IMR-90 (cell line): ENCODE data around the gene ABCC9. TPM values are rescaled to one million over a fixed set of nuclear protein-coding genes. Genes with fewer than 3 reads are reported as not detected.

Experiments
- ATAC-seq: fragments of 200-7000 bp; cut with Tn5 transposase; 2 replicates; pipeline ENCODE4 v1.9.1; 2020; ENCODE audit warnings: low read depth, mild to moderate bottlenecking, moderate library complexity
- BruUV-seq: library from RNA; stranded (reverse); fragments of 400-500 nt; replicated peaks from 2 replicates; lab custom pipeline; 2021; lab: Mats Ljungman, UMichigan
- CTCF ChIA-PET: fragments of 300-600 bp; formaldehyde crosslinking; extraction: SDS; loops from one replicate; lab custom pipeline; 2021; ENCODE audit warnings: antibody characterized with exemption; lab: Yijun Ruan, JAX
- POLR2A ChIA-PET: fragments of 300-600 bp; sonication (Branson Sonifier 250); formaldehyde crosslinking; loops from one replicate; lab custom pipeline; 2022; ENCODE audit warnings: antibody characterized with exemption; ENCODE audit not compliant: unreplicated experiment; lab: Charles Lee
- DNase-seq: peaks from one replicate; pipeline ENCODE4 v3.0.0; 2013
- H2AFZ ChIP-seq: replicated peaks from 2 replicates; pipeline ENCODE3; 2013; ENCODE audit warnings: low read length, mild to moderate bottlenecking; ENCODE audit not compliant: poor library complexity
- H2AK5ac ChIP-seq: 2 replicates; pipeline ENCODE4 v1.6.1; 2013; ENCODE audit warnings: low read depth, low read length, inconsistent platforms
- H2AK9ac ChIP-seq: replicated peaks from 2 replicates; pipeline ENCODE3; 2013; ENCODE audit warnings: mild to moderate bottlenecking, low read depth, low read length, moderate library complexity; ENCODE audit not compliant: poor library complexity
- H2BK120ac ChIP-seq: 2 replicates; pipeline ENCODE4 v1.6.1; 2013; ENCODE audit warnings: low read depth, low read length, inconsistent platforms
- H2BK15ac ChIP-seq: 3 replicates; pipeline ENCODE4 v1.6.1; 2013; ENCODE audit warnings: low read depth, low read length, inconsistent platforms
- H2BK20ac ChIP-seq: 2 replicates; pipeline ENCODE4 v1.6.1; 2013; ENCODE audit warnings: low read depth, mild to moderate bottlenecking, inconsistent platforms, low read length, moderate library complexity
- H2BK5ac ChIP-seq: 2 replicates; pipeline ENCODE4 v1.6.1; 2013; ENCODE audit warnings: mild to moderate bottlenecking, low read depth, low read length, inconsistent platforms; ENCODE audit not compliant: poor library complexity, severe bottlenecking
- H3K14ac ChIP-seq: replicated peaks from 2 replicates; pipeline ENCODE4 v1.6.1; 2013; ENCODE audit warnings: low read depth, low read length, inconsistent platforms
- H3K18ac ChIP-seq: 2 replicates; pipeline ENCODE4 v1.6.1; 2013; ENCODE audit warnings: low read depth, low read length, control low read depth
- H3K23ac ChIP-seq: 2 replicates; pipeline ENCODE4 v1.6.1; 2013; ENCODE audit warnings: low read depth, low read length, inconsistent platforms
- H3K27ac ChIP-seq: 2 replicates; pipeline ENCODE4 v1.5.1; 2013; ENCODE audit warnings: mild to moderate bottlenecking, control low read depth, low read length; ENCODE audit not compliant: insufficient read depth
- H3K27me3 ChIP-seq: 2 replicates; pipeline ENCODE4 v1.6.1; 2013; ENCODE audit warnings: low read length; ENCODE audit not compliant: control insufficient read depth, insufficient read depth
- H3K36me3 ChIP-seq: 2 replicates; pipeline ENCODE4 v1.6.1; 2013; ENCODE audit warnings: low read length, mixed read lengths; ENCODE audit not compliant: control insufficient read depth, insufficient read depth
- H3K4ac ChIP-seq: 2 replicates; pipeline ENCODE4 v1.6.1; 2013; ENCODE audit warnings: low read depth, low read length, inconsistent platforms
- H3K4me1 ChIP-seq: 2 replicates; pipeline ENCODE4 v1.6.1; 2013; ENCODE audit warnings: low read length, mixed read lengths; ENCODE audit not compliant: control insufficient read depth, insufficient read depth
- H3K4me2 ChIP-seq: 2 replicates; pipeline ENCODE4 v1.6.1; 2013; ENCODE audit warnings: low read depth, mild to moderate bottlenecking, control low read depth, low read length, moderate library complexity
- H3K4me3 ChIP-seq: 2 replicates; pipeline ENCODE4 v1.5.1; 2013; ENCODE audit warnings: low read depth, mild to moderate bottlenecking, control low read depth, low read length, moderate library complexity; ENCODE audit not compliant: insufficient read depth
- H3K56ac ChIP-seq: 2 replicates; pipeline ENCODE4 v1.6.1; 2013; ENCODE audit warnings: low read length, inconsistent platforms; ENCODE audit not compliant: insufficient read depth; ENCODE audit errors: extremely low read depth
- H3K79me1 ChIP-seq, 2 experiments: 2 replicates each; pipeline ENCODE4 v1.6.1; 2013; ENCODE audit warnings: low read length in 2 of 2, inconsistent platforms in 1 of 2, low read depth in 1 of 2
- H3K9ac ChIP-seq: 2 replicates; pipeline ENCODE4 v1.6.1; 2013; ENCODE audit warnings: low read depth, low read length, control low read depth
- H3K9me1 ChIP-seq: 2 replicates; pipeline ENCODE4 v1.6.1; 2013; ENCODE audit warnings: low read length, inconsistent platforms; ENCODE audit not compliant: insufficient read depth
- H3K9me3 ChIP-seq: 2 replicates; pipeline ENCODE4 v1.6.1; 2013; ENCODE audit warnings: low read length; ENCODE audit not compliant: control insufficient read depth, insufficient read depth
- H4K20me1 ChIP-seq: 2 replicates; pipeline ENCODE4 v1.6.1; 2013; ENCODE audit warnings: low read length, inconsistent platforms; ENCODE audit not compliant: insufficient read depth
- H4K5ac ChIP-seq: 2 replicates; pipeline ENCODE4 v1.6.1; 2013; ENCODE audit warnings: mild to moderate bottlenecking, low read depth, low read length, control low read depth
- H4K8ac ChIP-seq, 2 experiments: 2 replicates each; pipeline ENCODE4 v1.6.1; 2013; ENCODE audit warnings: low read depth in 2 of 2, low read length in 2 of 2, control low read depth in 1 of 2, inconsistent platforms in 1 of 2
- H4K91ac ChIP-seq: 2 replicates; pipeline ENCODE4 v1.6.1; 2013; ENCODE audit warnings: low read depth, low read length, inconsistent platforms; ENCODE audit not compliant: insufficient read depth
- BHLHE40 ChIP-seq: fragments of 150-350 bp; IDR thresholded peaks from 2 replicates; pipeline ENCODE4 v1.6.1; 2016; ENCODE audit warnings: mild to moderate bottlenecking, low read depth, low read length
- CEBPB ChIP-seq: IDR thresholded peaks from 2 replicates; pipeline ENCODE4 v1.6.1; 2012; ENCODE audit warnings: low read depth, low read length, improper control_type of control experiment
- CHD1 ChIP-seq: IDR thresholded peaks from 2 replicates; pipeline ENCODE4 v1.6.1; 2012; ENCODE audit warnings: low read depth, low read length, improper control_type of control experiment
- CTCF ChIP-seq: conservative IDR thresholded peaks from 2 replicates; pipeline ENCODE4 v1.5.1; 2012; ENCODE audit warnings: mild to moderate bottlenecking, low read depth, low read length, improper control_type of control experiment
- ELK1 ChIP-seq: fragments of 150-350 bp; IDR thresholded peaks from 2 replicates; pipeline ENCODE4 v1.6.1; 2016; ENCODE audit warnings: low read depth, mild to moderate bottlenecking, low read length, moderate library complexity, borderline replicate concordance
- FOS ChIP-seq: fragments of 150-350 bp; IDR thresholded peaks from 2 replicates; pipeline ENCODE4 v1.6.1; 2016; ENCODE audit warnings: low read depth, low read length
- MAZ ChIP-seq: IDR thresholded peaks from 2 replicates; pipeline ENCODE4 v1.6.1; 2012; ENCODE audit warnings: low read depth, mild to moderate bottlenecking, low read length, improper control_type of control experiment, moderate library complexity, borderline replicate concordance
- MXI1 ChIP-seq: IDR thresholded peaks from 2 replicates; pipeline ENCODE4 v1.6.1; 2012; ENCODE audit warnings: low read depth, mild to moderate bottlenecking, low read length, moderate library complexity, borderline replicate concordance
- NFE2L2 ChIP-seq: fragments of 150-350 bp; IDR thresholded peaks from 2 replicates; pipeline ENCODE4 v1.6.1; 2016; ENCODE audit warnings: low read depth, mild to moderate bottlenecking, low read length
- POLR2A ChIP-seq: IDR thresholded peaks from 2 replicates; pipeline ENCODE4 v1.6.1; 2012; ENCODE audit warnings: mild to moderate bottlenecking, low read depth, low read length
- RAD21 ChIP-seq: IDR thresholded peaks from 2 replicates; pipeline ENCODE4 v1.6.1; 2012; ENCODE audit warnings: low read length, improper control_type of control experiment
- RCOR1 ChIP-seq: IDR thresholded peaks from 2 replicates; pipeline ENCODE4 v1.6.1; 2012; ENCODE audit warnings: mild to moderate bottlenecking, low read length, improper control_type of control experiment; ENCODE audit not compliant: insufficient replicate concordance
- RFX5 ChIP-seq: IDR thresholded peaks from 2 replicates; pipeline ENCODE4 v1.8.0; 2012; ENCODE audit warnings: low read depth, mild to moderate bottlenecking, low read length, moderate library complexity
- SMC3 ChIP-seq: fragments of 150-350 bp; IDR thresholded peaks from 2 replicates; pipeline ENCODE4 v1.6.1; 2016; ENCODE audit warnings: low read depth, mild to moderate bottlenecking, antibody characterized with exemption, low read length, moderate library complexity
- USF2 ChIP-seq: fragments of 150-350 bp; IDR thresholded peaks from 2 replicates; pipeline ENCODE4 v1.6.1; 2017; ENCODE audit warnings: mild to moderate bottlenecking, antibody characterized with exemption, low read length, low read depth
- WGBS, 2 experiments: methylation state at CpG; one replicate each; pipeline versions ENCODE4 v1.1.5 to v1.1.7; 2013; ENCODE audit warnings: missing lambda C conversion rate in 2 of 2; ENCODE audit not compliant: insufficient read length in 1 of 2; ENCODE audit errors: extremely low coverage in 2 of 2; 5-methylcytosine and 5-hydroxymethylcytosine counted together
- dilution Hi-C: fragments of 300-500 bp; cut with HindIII; formaldehyde crosslinking; loops from one replicate; pipeline ENCODE4 v1.14.3; 2018; ENCODE audit warnings: low sequenced_read_pairs; ENCODE audit not compliant: unreplicated experiment
- in situ Hi-C: fragments of 300-500 bp; cut with MboI; formaldehyde crosslinking; loops from 3 replicates; pipeline ENCODE4 v1.14.3; 2019; ENCODE audit warnings: low sequenced_read_pairs, inconsistent platforms, mixed read lengths
- intact Hi-C: fragments of 100-400 bp; cut with micrococcal nuclease; formaldehyde crosslinking; loops from 2 replicates; pipeline ENCODE4 v1.10.0; 2022
- polyA plus RNA-seq, 3 experiments: library from polyadenylated mRNA; depleted of rRNA; stranded (reverse); fragments of >200 nt; gene quantifications; 2 replicates each; pipeline ENCODE4 v1.2.3, GENCODE V29; 2012; ENCODE audit warnings: low replicate concordance in 1 of 3
- total RNA-seq: library from RNA; depleted of rRNA; stranded (reverse); fragments of >200 nt; gene quantifications from 2 replicates; pipeline ENCODE4 v1.2.3, GENCODE V29; 2012

Gene ABCC9
- total and polyA plus RNA-seq, 2 of the 4 experiments (the other 2 are of a cell fraction) = 1.2 to 6.6 TPM

GRCh38 chr12:21907948-21908837, 33.0 kb downstream of the ABCC9 start:
- CTCF ChIA-PET = no interaction called here
- TF ChIP-seq FOS (no peak), BHLHE40 (no peak), NFE2L2 (no peak), POLR2A (no peak), ELK1 (no peak), MXI1 (no peak), CTCF (no peak), RCOR1 (no peak), RFX5 (no peak), SMC3 (no peak), MAZ (no peak), RAD21 (no peak), CHD1 (no peak), CEBPB (no peak), USF2 (no peak)

More at GRCh38 chr12:21907948-21908837, 33.0 kb downstream of the ABCC9 start:
- H4K8ac ChIP-seq = no peak overlapping the region
- no peak overlapping the region for H3K27ac ChIP-seq
- no peaks in the 10 kb centered on the region for H3K36me3 ChIP-seq
- H3K9me1 ChIP-seq = no peaks in the 10 kb centered on the region
- no peak overlapping the region for H3K4ac ChIP-seq
- POLR2A ChIA-PET = no interaction called here
- no peak for ATAC-seq
- H3K27me3 ChIP-seq = no peaks in the 10 kb centered on the region
- H3K14ac ChIP-seq = no peak overlapping the region
- H2BK120ac ChIP-seq = no peak overlapping the region
- H3K23ac ChIP-seq = no peak overlapping the region
- no peak overlapping the region for H3K4me3 ChIP-seq
- no peak overlapping the region for H2BK5ac ChIP-seq
- in situ Hi-C loops = no loop called here
- no peak overlapping the region for H4K91ac ChIP-seq
- no peak overlapping the region for H2AFZ ChIP-seq
- no peak overlapping the region for H3K4me2 ChIP-seq
- intact Hi-C loops = no loop called here
- H3K9me3 ChIP-seq = no peaks in the 10 kb centered on the region
- H2AK9ac ChIP-seq = no peak overlapping the region
- no peak overlapping the region for H3K56ac ChIP-seq
- no peaks in the 10 kb centered on the region for H4K20me1 ChIP-seq
- no peak overlapping the region for H2BK15ac ChIP-seq
- H2BK20ac ChIP-seq = no peak overlapping the region
- H2AK5ac ChIP-seq = no peak overlapping the region
- 82% methylated on average over 2 of the region's 6 CpGs; no CpG with 5 or more reads in 1 of the 2 experiments for WGBS, 2 experiments
- no peaks in the 10 kb centered on the region for H3K4me1 ChIP-seq
- dilution Hi-C loops = no loop called here
- BruUV-seq = no TSS peak
- no peak for DNase-seq
- no peak overlapping the region for H4K5ac ChIP-seq
- no peaks in the 10 kb centered on the region for H3K79me1 ChIP-seq
- H3K9ac ChIP-seq = no peak overlapping the region
- no peak overlapping the region for H3K18ac ChIP-seq
